ENCODE measurements around the gene FAM184A.

The FAM184A gene

DNA sequence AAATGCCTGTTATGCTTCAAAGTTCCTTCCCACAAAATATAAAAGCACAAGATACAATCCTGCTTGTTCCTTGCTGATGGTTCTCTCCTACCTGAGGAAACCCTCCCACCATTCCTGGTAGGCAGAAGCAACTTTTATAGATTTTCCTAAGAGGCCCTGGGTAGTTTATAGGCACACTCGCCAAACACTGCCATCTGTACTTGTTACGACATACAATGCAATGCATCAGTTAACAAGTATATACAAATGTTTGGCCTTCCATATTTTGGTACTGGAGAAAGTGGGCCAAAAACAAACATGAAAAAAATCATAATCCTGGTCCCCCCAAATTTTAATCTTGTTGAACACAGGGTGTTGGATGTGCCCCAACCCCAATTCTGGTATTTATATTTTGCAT is 160.1 kb downstream of the FAM184A start:
- H3K79me2 ChIP-seq (ENCODE audit: insufficient read depth, low read length) = no peaks in the 10 kb centered on the region
- H3K4me2 ChIP-seq (ENCODE audit: low read depth, low read length, poor library complexity, severe bottlenecking) = no peak overlapping the region
- H3K9ac ChIP-seq (ENCODE audit: low read depth, low read length, poor library complexity, severe bottlenecking) = no peak overlapping the region
- H3K9me3 ChIP-seq (ENCODE audit: insufficient read depth, low read depth, low read length) = no peaks in the 10 kb centered on the region
- H3K36me3 ChIP-seq (ENCODE audit: insufficient read depth, low read length) = peaks cover 78% of the 10 kb centered on the region
- no peaks in the 10 kb centered on the region for H3F3A ChIP-seq (ENCODE audit: low read depth)
- no peaks in the 10 kb centered on the region for H3K9me2 ChIP-seq (replicated peaks; ENCODE audit: low read depth, low read length)
- no peak for TF ChIP-seq CTCF (conservative IDR thresholded peaks at IDR 0.05; ENCODE audit: low read length)
- no peak for TF ChIP-seq EZH2phosphoT487 (IDR thresholded peaks at IDR 0.05; ENCODE audit: borderline replicate concordance)
- no peak overlapping the region for H2AFZ ChIP-seq (ENCODE audit: low read length)
- H4K20me1 ChIP-seq (ENCODE audit: insufficient read depth, low read length, poor library complexity, severe bottlenecking) = peaks cover under 1% of the 10 kb centered on the region
- no peaks in the 10 kb centered on the region for H3K27me3 ChIP-seq (ENCODE audit: insufficient read depth, low read length, poor library complexity, severe bottlenecking)
- no peaks in the 10 kb centered on the region for H3K4me1 ChIP-seq (ENCODE audit: insufficient read depth, low read length, poor library complexity, severe bottlenecking)
- no peak overlapping the region for H3K4me3 ChIP-seq (ENCODE audit: low read length, poor library complexity, severe bottlenecking)

DNA sequence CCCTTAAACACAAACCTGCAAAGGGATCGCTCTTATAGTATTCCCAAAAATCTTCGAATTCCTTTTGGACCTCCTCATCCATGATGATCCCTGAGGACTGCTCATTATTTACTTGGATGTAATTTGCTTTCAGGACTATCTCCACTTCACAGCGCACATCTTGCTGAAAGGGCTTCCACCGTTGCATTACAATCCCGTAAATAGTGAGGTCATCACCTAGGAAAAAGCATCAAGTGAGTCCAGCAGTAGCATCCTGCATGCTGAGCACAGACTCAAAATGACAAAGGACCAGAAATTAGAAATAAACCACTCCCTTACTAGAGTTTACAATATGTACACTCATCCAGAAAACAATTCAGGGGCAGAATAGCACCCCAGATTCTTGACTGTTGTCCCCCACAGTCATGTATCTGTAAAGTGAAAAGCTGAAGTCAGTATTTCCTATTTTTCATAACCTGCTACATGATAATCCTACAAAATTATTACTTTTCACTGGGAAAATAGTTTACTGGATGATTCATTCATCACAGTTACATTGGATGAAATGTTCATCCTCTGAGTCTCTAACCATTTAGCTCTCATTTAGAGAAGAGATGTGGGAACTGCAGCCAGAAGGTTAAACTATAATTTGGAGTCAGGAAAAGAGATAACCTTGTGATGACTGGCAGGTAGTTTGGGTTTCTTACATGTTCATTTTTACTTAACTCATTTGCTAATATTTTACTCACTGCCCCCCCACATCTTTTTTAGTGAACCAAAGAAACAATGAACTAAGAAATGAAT is 160.7 kb downstream of the FAM184A start:
- Histone ChIP-seq H3K27me3 (ENCODE audit: insufficient read depth, low read length, poor library complexity, severe bottlenecking) (no peaks in the 10 kb centered on the region), H3K4me2 (ENCODE audit: low read depth, low read length, poor library complexity, severe bottlenecking) (no peak overlapping the region), H2AFZ (ENCODE audit: low read length) (no peak overlapping the region), H3K36me3 (ENCODE audit: insufficient read depth, low read length) (peaks cover 78% of the 10 kb centered on the region), H4K20me1 (ENCODE audit: insufficient read depth, low read length, poor library complexity, severe bottlenecking) (peaks cover 3% of the 10 kb centered on the region), H3K9ac (ENCODE audit: low read depth, low read length, poor library complexity, severe bottlenecking) (no peak overlapping the region), H3K4me1 (ENCODE audit: insufficient read depth, low read length, poor library complexity, severe bottlenecking) (no peaks in the 10 kb centered on the region), H3K79me2 (ENCODE audit: insufficient read depth, low read length) (no peaks in the 10 kb centered on the region), H3F3A (ENCODE audit: low read depth) (no peaks in the 10 kb centered on the region), H3K9me3 (ENCODE audit: insufficient read depth, low read depth, low read length) (no peaks in the 10 kb centered on the region), H3K4me3 (ENCODE audit: low read length, poor library complexity, severe bottlenecking) (no peak overlapping the region), H3K9me2 (replicated peaks; ENCODE audit: low read depth, low read length) (no peaks in the 10 kb centered on the region)
- TF ChIP-seq CTCF (conservative IDR thresholded peaks at IDR 0.05; ENCODE audit: low read length) (no peak), EZH2phosphoT487 (IDR thresholded peaks at IDR 0.05; ENCODE audit: borderline replicate concordance) (no peak)

GRCh38 chr6:118914598-118914997 is 163.9 kb downstream of the FAM184A start:
- no peak overlapping the region for H2AFZ ChIP-seq (ENCODE audit: low read length)
- H4K20me1 ChIP-seq (ENCODE audit: insufficient read depth, low read length, poor library complexity, severe bottlenecking) = peaks cover 3% of the 10 kb centered on the region
- H3K4me3 ChIP-seq (ENCODE audit: low read length, poor library complexity, severe bottlenecking) = no peak overlapping the region
- TF ChIP-seq CTCF (conservative IDR thresholded peaks at IDR 0.05; ENCODE audit: low read length) = no peak
- no peaks in the 10 kb centered on the region for H3K4me1 ChIP-seq (ENCODE audit: insufficient read depth, low read length, poor library complexity, severe bottlenecking)
- H3K9me2 ChIP-seq (replicated peaks; ENCODE audit: low read depth, low read length) = no peaks in the 10 kb centered on the region
- no peaks in the 10 kb centered on the region for H3F3A ChIP-seq (ENCODE audit: low read depth)
- H3K9me3 ChIP-seq (ENCODE audit: insufficient read depth, low read depth, low read length) = no peaks in the 10 kb centered on the region
- H3K36me3 ChIP-seq (ENCODE audit: insufficient read depth, low read length) = peaks cover 76% of the 10 kb centered on the region
- peaks cover 5% of the 10 kb centered on the region; the same call in 1 of the 2 replicates for H3K79me2 ChIP-seq (ENCODE audit: insufficient read depth, low read length)
- H3K27me3 ChIP-seq (ENCODE audit: insufficient read depth, low read length, poor library complexity, severe bottlenecking) = no peaks in the 10 kb centered on the region
- no peak overlapping the region for H3K4me2 ChIP-seq (ENCODE audit: low read depth, low read length, poor library complexity, severe bottlenecking)
- no peak overlapping the region for H3K9ac ChIP-seq (ENCODE audit: low read depth, low read length, poor library complexity, severe bottlenecking)

Data from Loucy (cell line).